Caco-2 (cell line): Measurements from ENCODE around the gene GNPTAB. TPM values are rescaled to one million over a fixed set of nuclear protein-coding genes. Genes with fewer than 3 reads are reported as not detected.

Experiments used
- BruUV-seq: library from RNA; stranded (reverse); fragments of 400-500 nt; replicated peaks from 2 replicates; lab custom pipeline; 2021; lab: Mats Ljungman, UMichigan
- CTCF ChIA-PET: fragments of 300-600 bp; sonication (Branson Sonifier 250); formaldehyde crosslinking; loops from one replicate; lab custom pipeline; 2022; ENCODE audit warnings: antibody characterized with exemption; lab: Charles Lee
- POLR2A ChIA-PET: fragments of 300-600 bp; sonication (Branson Sonifier 250); formaldehyde crosslinking; loops from one replicate; lab custom pipeline; 2022; ENCODE audit warnings: antibody characterized with exemption; lab: Charles Lee
- DNase-seq, 2 experiments: peaks; one replicate each; pipeline versions ENCODE4 v3.0.0 to v3.0.0-alpha.2; 2020 to 2022
- H3K27me3 ChIP-seq: replicated peaks from 2 replicates; pipeline ENCODE4 v1.6.0; 2011; ENCODE audit warnings: low read length; ENCODE audit not compliant: control insufficient read depth, insufficient read depth
- H3K36me3 ChIP-seq: 2 replicates; pipeline ENCODE4 v1.5.1; 2011; ENCODE audit warnings: low read length; ENCODE audit not compliant: control insufficient read depth, insufficient read depth
- H3K4me1 ChIP-seq: fragments of 250-450 bp; sonication (Bioruptor Pico); 2 replicates; pipeline ENCODE4 v1.5.1; 2020; ENCODE audit warnings: mild to moderate bottlenecking
- H3K4me3 ChIP-seq: 2 replicates; pipeline ENCODE4 v1.5.1; 2011; ENCODE audit warnings: low read depth, mild to moderate bottlenecking, control low read depth, low read length
- H3K9me3 ChIP-seq: fragments of 250-450 bp; sonication (Bioruptor Pico); 2 replicates; pipeline ENCODE4 v1.5.1; 2020; ENCODE audit warnings: mild to moderate bottlenecking, moderate library complexity
- H3K27ac Mint-ChIP-seq: one replicate; pipeline ENCODE4 v1.8.0; 2022; ENCODE audit warnings: mixed read lengths; ENCODE audit not compliant: unreplicated experiment
- H3K27me3 Mint-ChIP-seq: one replicate; pipeline ENCODE4 v1.8.0; 2022; ENCODE audit warnings: mixed read lengths; ENCODE audit not compliant: insufficient read depth, unreplicated experiment
- H3K36me3 Mint-ChIP-seq: one replicate; pipeline ENCODE4 v1.8.0; 2022; ENCODE audit warnings: mild to moderate bottlenecking, mixed read lengths; ENCODE audit not compliant: insufficient read depth, unreplicated experiment
- H3K4me1 Mint-ChIP-seq: one replicate; pipeline ENCODE4 v1.8.0; 2022; ENCODE audit warnings: low read depth, mixed read lengths; ENCODE audit not compliant: unreplicated experiment
- H3K4me3 Mint-ChIP-seq: one replicate; pipeline ENCODE4 v1.8.0; 2022; ENCODE audit warnings: mild to moderate bottlenecking, moderate library complexity, mixed read lengths; ENCODE audit not compliant: unreplicated experiment
- H3K9me3 Mint-ChIP-seq: one replicate; pipeline ENCODE4 v1.8.0; 2022; ENCODE audit warnings: mixed read lengths; ENCODE audit not compliant: unreplicated experiment
- intact Hi-C: fragments of 100-400 bp; cut with micrococcal nuclease; formaldehyde crosslinking; loops from one replicate; pipeline ENCODE4 v1.10.0; 2022; ENCODE audit not compliant: unreplicated experiment
- total RNA-seq: library from RNA; stranded (reverse); gene quantifications from 2 replicates; pipeline ENCODE4 v1.2.3, GENCODE V29; 2022
- TF ChIP-seq, protein P1 (sequence below), 2 experiments: fragments of 200-600 bp in 1 of 2; IDR thresholded peaks; 1 replicate in 1 of 2; 2 replicates in 1 of 2; pipeline versions ENCODE4 v1.5.1 to v1.8.0; 2011 to 2022; ENCODE audit warnings: antibody characterized with exemption in 1 of 2, control low read depth in 1 of 2, inconsistent platforms in 1 of 2, low read depth in 1 of 2, low read length in 1 of 2, mild to moderate bottlenecking in 1 of 2, moderate library complexity in 1 of 2; ENCODE audit not compliant: insufficient read depth in 1 of 2, severe bottlenecking in 1 of 2, unreplicated experiment in 1 of 2

Gene GNPTAB
- total RNA-seq, 1 experiment from 2014 or later, result 39.1 TPM

- peaks cover 11% of the 10 kb centered on the region for H3K36me3 Mint-ChIP-seq
- H3K27ac Mint-ChIP-seq, result no peak overlapping the region
- TF ChIP-seq, protein P1, sequence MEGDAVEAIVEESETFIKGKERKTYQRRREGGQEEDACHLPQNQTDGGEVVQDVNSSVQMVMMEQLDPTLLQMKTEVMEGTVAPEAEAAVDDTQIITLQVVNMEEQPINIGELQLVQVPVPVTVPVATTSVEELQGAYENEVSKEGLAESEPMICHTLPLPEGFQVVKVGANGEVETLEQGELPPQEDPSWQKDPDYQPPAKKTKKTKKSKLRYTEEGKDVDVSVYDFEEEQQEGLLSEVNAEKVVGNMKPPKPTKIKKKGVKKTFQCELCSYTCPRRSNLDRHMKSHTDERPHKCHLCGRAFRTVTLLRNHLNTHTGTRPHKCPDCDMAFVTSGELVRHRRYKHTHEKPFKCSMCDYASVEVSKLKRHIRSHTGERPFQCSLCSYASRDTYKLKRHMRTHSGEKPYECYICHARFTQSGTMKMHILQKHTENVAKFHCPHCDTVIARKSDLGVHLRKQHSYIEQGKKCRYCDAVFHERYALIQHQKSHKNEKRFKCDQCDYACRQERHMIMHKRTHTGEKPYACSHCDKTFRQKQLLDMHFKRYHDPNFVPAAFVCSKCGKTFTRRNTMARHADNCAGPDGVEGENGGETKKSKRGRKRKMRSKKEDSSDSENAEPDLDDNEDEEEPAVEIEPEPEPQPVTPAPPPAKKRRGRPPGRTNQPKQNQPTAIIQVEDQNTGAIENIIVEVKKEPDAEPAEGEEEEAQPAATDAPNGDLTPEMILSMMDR (IDR thresholded peaks at IDR 0.05; ENCODE audit: insufficient read depth in 1 of 2, low read depth in 1 of 2, low read length in 1 of 2, severe bottlenecking in 1 of 2, unreplicated experiment in 1 of 2), result no peak
- ChIA-PET CTCF (interaction anchor here (1.2 kb wide), 1 partner anchor 215 kb away, joined by 3 read pairs; no protein-coding TSS in a partner anchor), POLR2A (no interaction called here)
- no peaks in the 10 kb centered on the region for H3K27me3 Mint-ChIP-seq
- H3K9me3 Mint-ChIP-seq, result no peaks in the 10 kb centered on the region
- intact Hi-C loops, result no loop called here
- H3K4me3 Mint-ChIP-seq, result no peak overlapping the region
- Histone ChIP-seq H3K4me3 (no peak overlapping the region), H3K9me3 (no peaks in the 10 kb centered on the region), H3K4me1 (no peaks in the 10 kb centered on the region; the same call in 1 of the 2 replicates), H3K27me3 (no peaks in the 10 kb centered on the region), H3K36me3 (no peaks in the 10 kb centered on the region; the same call in none of the 2 replicates)
- H3K4me1 Mint-ChIP-seq, result peaks cover 11% of the 10 kb centered on the region
- DNase-seq, result no peak
- BruUV-seq, result no TSS peak
Observed at GRCh38 chr12:101784376-101784775, 46.4 kb downstream of the GNPTAB start.

DNA sequence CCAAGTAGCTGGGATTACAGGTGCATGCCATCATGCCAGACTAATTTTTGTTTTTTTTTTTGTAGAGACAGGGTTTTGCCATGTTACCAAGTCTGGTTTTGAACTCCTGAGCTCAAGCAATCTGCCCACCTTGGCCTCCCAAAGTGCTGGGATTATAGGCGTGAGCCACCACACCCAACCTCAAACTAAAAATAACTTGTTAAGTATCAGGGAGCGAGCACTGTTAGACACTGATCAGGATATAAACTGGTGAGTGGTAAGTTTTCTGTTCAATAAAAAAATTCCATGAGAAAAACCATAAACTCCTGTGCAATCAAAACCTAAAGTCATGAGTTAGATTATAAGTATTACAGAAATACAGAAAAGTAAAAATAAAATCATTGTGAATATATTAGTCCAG, 46.9 kb downstream of the GNPTAB start:
- BruUV-seq, result no TSS peak

GRCh38 chr12:101783150-101783549, 47.6 kb downstream of the GNPTAB start:
- Histone ChIP-seq H3K9me3 (no peaks in the 10 kb centered on the region), H3K4me1 (peaks cover 4% of the 10 kb centered on the region; the same call in 1 of the 2 replicates), H3K36me3 (no peaks in the 10 kb centered on the region; the same call in 1 of the 2 replicates), H3K4me3 (no peak overlapping the region), H3K27me3 (no peaks in the 10 kb centered on the region)
- Mint-ChIP-seq H3K27ac (no peak overlapping the region), H3K36me3 (peaks cover 11% of the 10 kb centered on the region), H3K9me3 (no peaks in the 10 kb centered on the region), H3K4me1 (peaks cover 13% of the 10 kb centered on the region), H3K4me3 (no peak overlapping the region), H3K27me3 (no peaks in the 10 kb centered on the region)
- CTCF ChIA-PET, result no interaction called here
- intact Hi-C loops, result no loop called here
- POLR2A ChIA-PET, result no interaction called here
- no peak for DNase-seq
- TF ChIP-seq, protein P1 (IDR thresholded peaks at IDR 0.05; ENCODE audit: insufficient read depth in 1 of 2, low read depth in 1 of 2, low read length in 1 of 2, severe bottlenecking in 1 of 2, unreplicated experiment in 1 of 2), result no peak
- BruUV-seq, result no TSS peak

More for the DNA sequence above, 46.9 kb downstream of the GNPTAB start:
- Histone ChIP-seq H3K4me1 (peaks cover 4% of the 10 kb centered on the region; the same call in 1 of the 2 replicates), H3K4me3 (no peak overlapping the region), H3K9me3 (no peaks in the 10 kb centered on the region), H3K36me3 (no peaks in the 10 kb centered on the region; the same call in 1 of the 2 replicates), H3K27me3 (no peaks in the 10 kb centered on the region)
- intact Hi-C loops, result no loop called here
- Mint-ChIP-seq H3K9me3 (no peaks in the 10 kb centered on the region), H3K27me3 (no peaks in the 10 kb centered on the region), H3K4me3 (no peak overlapping the region), H3K36me3 (peaks cover 11% of the 10 kb centered on the region), H3K4me1 (peaks cover 13% of the 10 kb centered on the region), H3K27ac (no peak overlapping the region)
- TF ChIP-seq, protein P1 (IDR thresholded peaks at IDR 0.05; ENCODE audit: insufficient read depth in 1 of 2, low read depth in 1 of 2, low read length in 1 of 2, severe bottlenecking in 1 of 2, unreplicated experiment in 1 of 2), result no peak
- no peak for DNase-seq
- ChIA-PET POLR2A (no interaction called here), CTCF (interaction anchor here (1.2 kb wide), 1 partner anchor 214 kb away, joined by 3 read pairs; no protein-coding TSS in a partner anchor)
